Karpas-422 (cell line): ENCODE measurements around the gene SPINT3. TPM values are rescaled to one million over a fixed set of nuclear protein-coding genes. Genes with fewer than 3 reads are reported as not detected.

Source experiments
- DNase-seq: peaks from one replicate; pipeline ENCODE4 v3.0.0-alpha.2; 2015
- H2AFZ ChIP-seq: fragments of 200-600 bp; sonication (generic); 2 replicates; pipeline ENCODE4 v1.6.1; 2014; ENCODE audit warnings: antibody characterized with exemption, low read length, mixed read lengths
- H3K27ac ChIP-seq: fragments of 200-600 bp; sonication (generic); 2 replicates; pipeline ENCODE4 v1.5.1; 2014; ENCODE audit warnings: mild to moderate bottlenecking, low read length, moderate library complexity
- H3K27me3 ChIP-seq: fragments of 200-600 bp; sonication (generic); 2 replicates; pipeline ENCODE4 v1.6.1; 2014; ENCODE audit warnings: low read length, mixed read lengths
- H3K36me3 ChIP-seq: fragments of 200-600 bp; sonication (generic); 2 replicates; pipeline ENCODE4 v1.6.1; 2014; ENCODE audit warnings: low read length, mixed read lengths; ENCODE audit not compliant: insufficient read depth
- H3K4me1 ChIP-seq: fragments of 200-600 bp; sonication (generic); 2 replicates; pipeline ENCODE4 v1.6.1; 2014; ENCODE audit warnings: mild to moderate bottlenecking, low read length, mixed read lengths
- H3K4me2 ChIP-seq: fragments of 200-600 bp; sonication (generic); 2 replicates; pipeline ENCODE4 v1.6.1; 2014; ENCODE audit warnings: low read length, low read depth, mild to moderate bottlenecking; ENCODE audit not compliant: poor library complexity, severe bottlenecking
- H3K4me3 ChIP-seq: fragments of 200-600 bp; sonication (generic); 2 replicates; pipeline ENCODE4 v1.5.1; 2014; ENCODE audit warnings: mild to moderate bottlenecking, antibody characterized with exemption, low read length, mixed read lengths
- H3K79me2 ChIP-seq: fragments of 200-600 bp; sonication (generic); 2 replicates; pipeline ENCODE4 v1.6.1; 2014; ENCODE audit warnings: mild to moderate bottlenecking, low read length, mixed read lengths
- H3K9ac ChIP-seq: fragments of 200-600 bp; sonication (generic); 2 replicates; pipeline ENCODE4 v1.6.0; 2014; ENCODE audit warnings: low read length
- H3K9me2 ChIP-seq: fragments of 200-600 bp; sonication (generic), shearing (Covaris generic); replicated peaks from 2 replicates; pipeline ENCODE4 v1.6.0; 2014; ENCODE audit warnings: mild to moderate bottlenecking, low read length, moderate library complexity; ENCODE audit not compliant: insufficient read depth
- H3K9me3 ChIP-seq: fragments of 300-700, 200-600 bp; sonication (generic); 2 replicates; pipeline ENCODE4 v1.6.1; 2014; ENCODE audit warnings: low read length, mixed read lengths
- H4K20me1 ChIP-seq: fragments of 200-600 bp; sonication (generic); 2 replicates; pipeline ENCODE4 v1.6.1; 2014; ENCODE audit warnings: mild to moderate bottlenecking, antibody characterized with exemption, low read length, low read depth; ENCODE audit not compliant: insufficient read depth
- total RNA-seq: library from RNA; depleted of rRNA; stranded (reverse); fragments of >200 nt; shearing (Covaris generic); gene quantifications from 2 replicates; pipeline ENCODE4 v1.2.3, GENCODE V29; 2014; ENCODE audit warnings: low replicate concordance; rRNA removed

The SPINT3 gene, protein sequence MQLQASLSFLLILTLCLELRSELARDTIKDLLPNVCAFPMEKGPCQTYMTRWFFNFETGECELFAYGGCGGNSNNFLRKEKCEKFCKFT
- not detected in 2 replicates for total RNA-seq

DNA sequence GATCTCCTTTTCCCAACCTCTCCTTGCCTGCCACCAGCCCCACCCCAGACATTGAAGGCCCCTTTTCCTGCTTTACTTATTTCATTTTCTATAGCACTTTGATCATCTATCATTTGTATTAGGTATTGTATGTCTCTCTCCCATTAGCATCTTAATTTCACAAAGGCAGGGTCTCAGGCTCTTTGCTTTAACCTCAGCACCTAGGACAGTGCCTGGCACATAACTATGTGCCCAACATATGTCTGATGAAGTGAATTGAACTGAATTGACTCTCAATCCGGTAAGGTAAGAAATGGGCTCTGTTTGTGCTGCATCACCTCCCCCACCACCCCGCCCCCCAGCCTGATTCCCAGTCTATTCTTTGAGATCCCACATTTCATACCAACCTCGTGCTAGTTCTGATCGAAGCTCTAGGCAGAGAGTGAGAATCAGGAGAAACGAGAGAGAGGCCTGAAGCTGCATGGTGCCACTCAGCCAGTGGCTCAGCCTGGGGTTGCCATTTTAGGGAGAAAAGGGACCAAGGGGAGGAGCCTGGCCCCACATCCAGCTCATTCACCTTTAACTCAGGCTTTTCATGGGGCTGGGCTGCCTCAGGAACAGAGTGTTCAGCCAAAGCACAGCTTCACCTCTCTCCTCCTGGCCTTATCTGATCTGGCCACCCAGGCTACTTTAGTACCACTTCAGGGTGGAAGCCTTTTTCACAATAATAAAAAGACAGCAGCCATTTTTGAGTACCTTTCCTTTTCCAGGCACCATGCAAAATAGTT is at the start of gene SPINT3:
Gene SPINT3 (minus strand): TSS at position 476 of the 767 bp plus-strand sequence. CDS start 14 bp downstream, at position 462.
- Histone ChIP-seq H3K27ac (no peak within 1 kb of the TSS), H2AFZ (no peak within 1 kb of the TSS), H3K4me3 (no peak within 1 kb of the TSS), H3K9ac (no peak within 1 kb of the TSS), H3K9me3 (no peaks in the 10 kb centered on the region), H3K36me3 (no peaks in the 10 kb centered on the region), H3K9me2 (no peaks in the 10 kb centered on the region), H3K4me1 (no peaks in the 10 kb centered on the region), H3K27me3 (no peaks in the 10 kb centered on the region), H3K79me2 (no peaks in the 10 kb centered on the region), H4K20me1 (no peaks in the 10 kb centered on the region), H3K4me2 (no peak within 1 kb of the TSS)
- DNase-seq = no peak

DNA sequence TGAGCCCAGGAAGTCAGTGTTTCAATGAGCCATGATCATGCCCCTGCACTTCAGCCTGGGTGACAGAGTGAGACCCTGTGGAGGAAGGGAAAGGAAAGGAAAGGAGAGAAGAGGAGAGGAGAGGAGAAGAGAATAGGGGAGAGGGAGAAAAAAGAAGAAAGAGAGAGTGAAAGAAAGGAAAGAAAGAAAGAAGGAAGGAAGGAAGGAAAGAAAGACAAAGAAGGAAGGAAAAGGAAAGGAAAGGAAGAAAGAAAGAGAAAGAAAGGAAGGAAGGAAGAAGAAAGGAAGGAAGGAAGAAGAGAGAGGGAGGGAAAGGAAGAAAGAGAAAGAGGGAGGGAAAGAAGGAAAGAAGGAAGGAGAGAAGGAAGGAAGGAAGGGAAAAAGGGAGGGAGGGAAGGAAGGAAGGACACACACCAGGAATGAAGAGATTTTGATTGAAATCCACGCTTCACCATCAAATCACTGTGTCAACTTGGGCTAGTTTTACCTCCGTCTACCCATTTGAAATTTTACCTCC is 49.4 kb upstream of the SPINT3 start:
- Histone ChIP-seq H3K9me3 (no peaks in the 10 kb centered on the region), H3K4me2 (no peak overlapping the region), H3K9ac (no peak overlapping the region), H3K79me2 (no peaks in the 10 kb centered on the region), H3K4me1 (no peaks in the 10 kb centered on the region), H3K4me3 (no peak overlapping the region), H3K36me3 (no peaks in the 10 kb centered on the region), H3K27me3 (no peaks in the 10 kb centered on the region), H2AFZ (no peak overlapping the region), H3K27ac (no peak overlapping the region), H4K20me1 (no peaks in the 10 kb centered on the region), H3K9me2 (no peaks in the 10 kb centered on the region)
- no peak for DNase-seq

DNA sequence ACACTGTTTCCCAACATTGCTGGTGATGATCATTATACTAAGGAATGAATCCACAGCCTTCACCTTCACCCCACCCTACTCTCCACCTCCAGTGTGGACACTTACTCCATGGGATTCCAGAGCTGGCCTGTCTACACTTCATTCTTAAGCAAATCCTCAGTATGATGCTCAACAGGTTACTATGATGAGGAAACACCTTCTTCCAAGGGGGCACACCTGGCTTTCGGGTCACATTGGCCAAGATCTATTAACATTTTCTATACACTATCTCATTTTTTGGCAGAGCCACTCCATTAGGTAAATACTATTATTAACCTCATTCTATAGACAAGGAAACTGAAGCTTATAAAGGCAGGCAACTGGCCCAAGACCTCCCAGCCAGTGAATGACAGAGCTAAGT is 39.8 kb upstream of the SPINT3 start:
- Histone ChIP-seq H3K4me3 (no peak overlapping the region), H3K36me3 (no peaks in the 10 kb centered on the region), H2AFZ (no peak overlapping the region), H3K9ac (no peak overlapping the region), H3K9me3 (no peaks in the 10 kb centered on the region; the same call in 1 of the 2 replicates), H4K20me1 (no peaks in the 10 kb centered on the region), H3K4me2 (no peak overlapping the region), H3K27ac (no peak overlapping the region), H3K27me3 (no peaks in the 10 kb centered on the region), H3K9me2 (no peaks in the 10 kb centered on the region), H3K4me1 (no peaks in the 10 kb centered on the region), H3K79me2 (no peaks in the 10 kb centered on the region)
- no peak for DNase-seq

DNA sequence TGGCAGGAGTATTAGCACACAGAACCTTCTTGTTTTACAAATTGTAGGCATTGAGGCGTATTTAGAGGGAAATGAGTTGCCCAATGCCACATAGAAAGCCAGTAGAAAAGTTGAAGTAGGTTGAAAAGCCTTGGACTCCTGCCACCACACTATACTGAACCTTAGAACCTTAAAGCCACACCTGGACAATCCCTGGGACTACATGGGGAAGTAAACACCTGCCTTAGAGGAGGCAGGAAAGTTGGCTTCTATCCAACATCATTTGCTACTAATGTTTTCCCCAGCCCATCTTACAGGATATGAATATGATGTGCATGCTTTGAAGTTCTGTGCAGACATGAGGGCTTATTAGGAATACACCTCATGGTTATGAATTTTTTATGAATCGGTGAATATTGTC is 37.0 kb upstream of the SPINT3 start:
- H3K4me2 ChIP-seq = no peak overlapping the region
- H3K9me2 ChIP-seq = no peaks in the 10 kb centered on the region
- H3K4me3 ChIP-seq = no peak overlapping the region
- H3K79me2 ChIP-seq = no peaks in the 10 kb centered on the region
- H3K4me1 ChIP-seq = no peaks in the 10 kb centered on the region
- no peaks in the 10 kb centered on the region for H3K36me3 ChIP-seq
- no peaks in the 10 kb centered on the region for H4K20me1 ChIP-seq
- H3K9ac ChIP-seq = no peak overlapping the region
- H3K9me3 ChIP-seq = no peaks in the 10 kb centered on the region; the same call in 1 of the 2 replicates
- no peak for DNase-seq
- no peaks in the 10 kb centered on the region for H3K27me3 ChIP-seq
- no peak overlapping the region for H2AFZ ChIP-seq
- no peak overlapping the region for H3K27ac ChIP-seq

DNA sequence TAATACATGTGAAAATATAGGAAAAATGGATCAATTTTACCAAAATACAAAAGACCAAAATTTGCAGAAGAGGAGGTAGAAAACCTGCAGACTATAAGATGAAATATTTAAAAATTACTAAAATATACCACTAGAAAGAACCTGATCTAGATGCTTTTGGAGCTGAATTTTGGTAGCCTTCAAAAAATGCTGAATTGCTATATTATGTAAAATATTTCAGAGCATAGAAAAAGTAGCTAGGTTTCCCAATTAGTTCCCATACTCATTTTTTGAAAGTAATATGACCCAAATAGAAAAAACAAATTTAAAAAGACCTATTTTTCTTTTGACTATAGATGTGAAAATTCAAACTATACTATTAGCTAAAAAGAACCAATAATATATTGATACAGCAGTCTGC is 35.3 kb upstream of the SPINT3 start:
- Histone ChIP-seq H3K4me2 (no peak overlapping the region), H3K27me3 (no peaks in the 10 kb centered on the region), H3K4me1 (no peaks in the 10 kb centered on the region), H4K20me1 (no peaks in the 10 kb centered on the region), H3K36me3 (no peaks in the 10 kb centered on the region), H2AFZ (no peak overlapping the region), H3K9me2 (no peaks in the 10 kb centered on the region), H3K4me3 (no peak overlapping the region), H3K27ac (no peak overlapping the region), H3K79me2 (no peaks in the 10 kb centered on the region), H3K9me3 (no peaks in the 10 kb centered on the region; the same call in 1 of the 2 replicates), H3K9ac (no peak overlapping the region)
- no peak for DNase-seq

DNA sequence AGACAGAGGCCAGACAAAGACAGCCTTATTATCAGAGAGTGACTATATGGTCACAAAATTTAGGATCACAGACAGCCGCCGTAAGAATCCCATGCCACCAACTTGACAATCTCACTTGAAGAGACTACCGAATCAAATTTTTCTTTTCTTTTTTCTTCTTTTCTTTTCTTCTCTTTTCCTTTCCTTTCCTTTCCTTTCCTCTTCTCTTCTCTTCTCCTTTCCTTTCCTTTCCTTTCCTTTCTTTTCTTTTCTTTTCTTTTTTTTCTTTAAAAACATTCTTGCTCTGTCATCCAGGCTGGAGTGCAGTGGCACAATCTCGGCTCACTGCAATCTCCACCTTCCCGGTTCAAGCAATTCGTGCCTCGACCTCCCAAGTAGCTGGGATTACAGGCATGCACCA is 33.0 kb upstream of the SPINT3 start:
- no peaks in the 10 kb centered on the region for H4K20me1 ChIP-seq
- no peak overlapping the region for H3K4me3 ChIP-seq
- no peaks in the 10 kb centered on the region for H3K36me3 ChIP-seq
- H3K27ac ChIP-seq = no peak overlapping the region
- no peaks in the 10 kb centered on the region for H3K9me2 ChIP-seq
- no peak for DNase-seq
- no peak overlapping the region for H3K9ac ChIP-seq
- no peaks in the 10 kb centered on the region; the same call in 1 of the 2 replicates for H3K9me3 ChIP-seq
- no peaks in the 10 kb centered on the region for H3K79me2 ChIP-seq
- no peak overlapping the region for H2AFZ ChIP-seq
- H3K4me1 ChIP-seq = no peaks in the 10 kb centered on the region
- H3K27me3 ChIP-seq = no peaks in the 10 kb centered on the region
- no peak overlapping the region for H3K4me2 ChIP-seq

DNA sequence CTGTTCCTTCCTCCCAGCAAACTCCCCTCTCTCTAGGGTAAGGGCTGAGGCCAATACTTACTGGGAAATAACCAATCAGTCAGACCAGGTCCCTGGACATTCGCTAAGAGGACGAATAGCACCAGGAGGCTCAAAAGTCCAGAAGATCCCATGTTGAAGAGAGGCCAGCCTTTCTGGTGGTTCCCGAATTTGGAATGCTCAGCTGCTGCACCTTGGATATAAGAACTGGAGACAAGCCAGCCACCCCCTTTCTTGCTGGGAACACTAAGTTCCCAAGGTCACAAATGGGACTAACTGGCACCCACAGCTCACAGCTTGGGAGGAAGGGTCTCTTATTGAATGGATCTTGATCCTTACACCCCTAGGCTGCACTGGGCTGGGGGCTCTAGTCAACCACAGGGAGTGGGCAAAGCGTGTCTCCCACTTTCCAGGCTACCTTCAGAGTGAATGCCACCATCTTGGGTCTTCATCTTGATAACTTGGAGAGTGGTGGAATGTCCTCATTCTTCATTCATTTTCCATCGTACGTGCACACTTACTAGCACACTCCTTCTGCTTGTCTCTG is 31.9 kb upstream of the SPINT3 start, which contains the start of gene EPPIN:
Gene EPPIN (minus strand): TSS at position 196 of the 565 bp plus-strand sequence. CDS start 44 bp downstream, at position 152.
- Histone ChIP-seq H3K4me3 (no peak within 1 kb of the TSS), H3K36me3 (no peaks in the 10 kb centered on the region), H3K79me2 (no peaks in the 10 kb centered on the region), H3K9ac (no peak within 1 kb of the TSS), H3K4me1 (no peaks in the 10 kb centered on the region), H2AFZ (no peak within 1 kb of the TSS), H3K4me2 (no peak within 1 kb of the TSS), H3K27me3 (no peaks in the 10 kb centered on the region), H3K9me3 (no peaks in the 10 kb centered on the region; the same call in 1 of the 2 replicates), H3K9me2 (no peaks in the 10 kb centered on the region), H3K27ac (no peak within 1 kb of the TSS), H4K20me1 (no peaks in the 10 kb centered on the region)
- DNase-seq = no peak

DNA sequence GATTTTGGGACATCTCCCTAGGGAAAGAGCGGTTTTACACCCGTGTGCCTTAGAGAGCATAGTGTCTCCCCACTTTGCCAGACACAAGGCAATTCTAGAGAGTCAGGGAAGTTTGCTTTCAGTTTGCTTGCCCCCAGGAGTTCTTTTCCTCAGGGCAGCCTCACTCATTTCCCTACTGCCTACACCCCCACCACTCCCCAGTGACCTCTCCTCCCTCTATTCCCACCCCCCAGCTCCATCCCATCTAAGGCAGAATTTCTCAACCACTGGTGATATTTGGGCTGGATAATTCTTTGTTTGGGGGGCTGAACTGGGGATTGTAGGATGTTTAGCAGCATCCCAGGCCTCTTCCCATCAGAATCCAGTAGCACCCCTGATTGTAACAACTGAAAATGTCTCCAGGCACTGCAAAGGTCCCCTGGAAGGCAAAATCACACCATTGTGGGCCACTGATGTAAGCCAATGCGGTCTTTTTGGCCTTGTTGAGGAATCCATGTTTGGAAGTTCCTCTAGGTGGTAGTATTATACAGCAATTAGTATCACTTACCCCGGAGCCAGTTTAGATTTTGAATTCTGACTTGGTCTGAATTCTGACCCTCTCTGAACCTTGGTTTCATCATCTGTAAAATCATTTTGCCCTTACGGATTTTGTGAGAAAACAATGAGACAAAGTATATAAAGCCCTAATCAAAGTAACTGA is 30.5 kb upstream of the SPINT3 start:
- Histone ChIP-seq H3K79me2 (no peaks in the 10 kb centered on the region), H3K4me3 (no peak overlapping the region), H3K36me3 (no peaks in the 10 kb centered on the region), H3K9me3 (no peaks in the 10 kb centered on the region; the same call in 1 of the 2 replicates), H3K4me1 (no peaks in the 10 kb centered on the region), H2AFZ (no peak overlapping the region), H3K4me2 (no peak overlapping the region), H3K27ac (no peak overlapping the region), H4K20me1 (no peaks in the 10 kb centered on the region), H3K9ac (no peak overlapping the region), H3K27me3 (no peaks in the 10 kb centered on the region), H3K9me2 (no peaks in the 10 kb centered on the region)
- peak; percentile 56 for DNase-seq
